Neuron (in vitro differentiated cells): ENCODE results near the gene IQSEC2.

Source experiments
- H2AFZ ChIP-seq: one replicate; pipeline ENCODE4 v1.6.1; 2013; ENCODE audit warnings: low read depth, mild to moderate bottlenecking, inconsistent platforms, low read length, moderate library complexity
- H3K27me3 ChIP-seq: one replicate; pipeline ENCODE4 v1.6.1; 2013; ENCODE audit warnings: low read length; ENCODE audit not compliant: insufficient read depth
- H3K36me3 ChIP-seq: one replicate; pipeline ENCODE4 v1.6.1; 2013; ENCODE audit warnings: low read length; ENCODE audit not compliant: insufficient read depth
- H3K4me1 ChIP-seq: one replicate; pipeline ENCODE4 v1.6.1; 2013; ENCODE audit warnings: low read length; ENCODE audit not compliant: insufficient read depth
- H3K4me3 ChIP-seq: 2 replicates; pipeline ENCODE4 v1.5.1; 2013; ENCODE audit warnings: mild to moderate bottlenecking, low read length, moderate library complexity
- H3K9me3 ChIP-seq: one replicate; pipeline ENCODE4 v1.6.1; 2013; ENCODE audit warnings: low read length

IQSEC2 gene

GRCh38 chrX:53269536-53270107 is 11.8 kb downstream of the IQSEC2 start:
- Histone ChIP-seq H3K4me3 (no peak overlapping the region), H2AFZ (no peak overlapping the region), H3K36me3 (no peaks in the 10 kb centered on the region), H3K9me3 (no peaks in the 10 kb centered on the region), H3K4me1 (peaks cover 4% of the 10 kb centered on the region), H3K27me3 (no peaks in the 10 kb centered on the region)

DNA sequence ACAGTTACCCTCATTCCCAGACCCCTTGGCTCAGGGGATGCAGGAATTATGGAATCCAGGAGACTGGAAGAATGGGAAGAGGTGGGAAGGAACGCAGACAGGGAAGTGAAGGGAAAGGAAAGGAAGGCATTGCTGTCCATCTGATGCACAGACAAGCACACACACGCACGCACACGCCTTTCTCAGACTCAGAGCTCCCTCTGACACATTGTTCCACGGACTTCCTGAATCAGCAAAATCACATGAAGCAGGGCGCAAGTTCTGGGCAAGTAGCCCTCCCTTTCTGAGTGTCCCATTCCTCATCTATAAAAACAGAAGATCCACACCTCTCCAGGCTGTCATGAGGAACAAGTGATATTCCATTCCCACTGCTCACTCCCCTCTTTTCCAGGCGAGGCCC is 13.2 kb downstream of the IQSEC2 start:
- peaks cover 7% of the 10 kb centered on the region for H3K4me1 ChIP-seq
- no peak overlapping the region for H2AFZ ChIP-seq
- no peak overlapping the region for H3K4me3 ChIP-seq

GRCh38 chrX:53266914-53267313 is 14.5 kb downstream of the IQSEC2 start:
- H3K9me3 ChIP-seq, result no peaks in the 10 kb centered on the region
- H2AFZ ChIP-seq, result no peak overlapping the region
- H3K4me1 ChIP-seq, result peaks cover 14% of the 10 kb centered on the region
- H3K4me3 ChIP-seq, result no peak overlapping the region
- no peaks in the 10 kb centered on the region for H3K36me3 ChIP-seq
- no peaks in the 10 kb centered on the region for H3K27me3 ChIP-seq

More for the DNA sequence above, 13.2 kb downstream of the IQSEC2 start:
- H3K27me3 ChIP-seq, result no peaks in the 10 kb centered on the region
- H3K36me3 ChIP-seq, result no peaks in the 10 kb centered on the region
- H3K9me3 ChIP-seq, result no peaks in the 10 kb centered on the region

DNA sequence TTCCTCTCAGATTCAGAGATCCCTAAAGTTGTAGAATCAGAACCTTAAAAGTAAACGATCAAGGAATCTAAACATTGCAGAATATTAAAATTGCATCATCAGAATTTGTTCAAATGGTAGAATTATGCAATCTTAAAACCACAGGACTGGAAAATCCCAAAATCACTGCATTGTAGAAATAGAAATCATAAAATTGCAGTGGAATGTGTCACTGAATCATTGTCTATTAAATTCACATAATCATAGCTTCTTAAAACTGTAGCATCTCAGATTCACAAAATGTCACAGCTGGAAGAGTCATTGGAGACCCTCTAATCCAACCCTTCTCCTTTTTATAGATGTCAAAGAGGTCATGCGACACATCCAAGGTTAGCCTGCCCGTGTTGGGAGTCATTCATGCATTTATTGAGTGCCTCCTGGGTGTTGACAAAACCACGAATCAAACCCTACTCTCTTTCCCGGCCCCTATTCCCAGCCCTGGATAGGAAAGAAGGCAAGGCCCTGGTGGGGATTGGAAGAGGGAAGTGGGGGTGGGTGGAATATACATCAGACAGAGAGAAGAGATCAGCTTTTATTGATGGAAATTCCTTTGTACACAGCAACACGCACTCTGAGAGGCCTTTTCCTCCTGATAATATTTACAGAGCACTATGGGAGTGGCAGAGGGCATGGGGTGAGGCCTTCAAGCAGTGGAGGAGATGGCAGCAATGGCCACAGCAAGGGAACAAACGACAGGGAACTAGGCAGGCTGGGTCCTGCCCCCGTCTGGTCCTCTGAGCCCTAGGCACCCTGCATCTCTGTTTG is 15.4 kb downstream of the IQSEC2 start:
- Histone ChIP-seq H3K4me3 (no peak overlapping the region), H2AFZ (no peak overlapping the region), H3K9me3 (no peaks in the 10 kb centered on the region), H3K36me3 (no peaks in the 10 kb centered on the region), H3K27me3 (no peaks in the 10 kb centered on the region), H3K4me1 (peaks cover 14% of the 10 kb centered on the region)

- H3K9me3 ChIP-seq, result no peaks in the 10 kb centered on the region
- no peak overlapping the region for H2AFZ ChIP-seq
- H3K27me3 ChIP-seq, result no peaks in the 10 kb centered on the region
- H3K36me3 ChIP-seq, result no peaks in the 10 kb centered on the region
- no peak overlapping the region for H3K4me3 ChIP-seq
- H3K4me1 ChIP-seq, result peaks cover 14% of the 10 kb centered on the region
Observed at GRCh38 chrX:53263597-53264094, 17.7 kb downstream of the IQSEC2 start.

DNA sequence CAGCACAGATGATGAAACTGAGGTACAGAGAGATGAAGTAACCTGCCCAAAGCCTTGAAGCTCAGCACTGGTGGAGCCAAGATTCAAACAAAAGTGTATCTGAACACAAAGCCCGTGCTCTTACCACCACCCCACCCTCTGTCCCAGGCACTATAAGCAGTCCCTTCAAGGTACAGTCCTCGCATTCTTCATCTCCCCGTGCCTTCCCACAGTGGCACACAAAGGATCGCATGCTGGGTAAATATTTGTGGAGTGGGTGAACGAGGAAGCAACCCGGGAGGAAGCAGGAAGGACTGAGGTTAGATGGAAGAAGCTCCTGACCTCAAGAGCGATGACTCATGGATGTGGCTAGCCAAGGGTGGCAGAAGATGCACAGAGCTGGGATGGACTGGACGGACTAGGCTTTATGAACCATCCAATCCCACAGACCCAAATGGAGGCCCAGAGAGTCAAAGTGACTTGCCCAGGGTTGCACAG is 18.4 kb downstream of the IQSEC2 start:
- H3K27me3 ChIP-seq, result no peaks in the 10 kb centered on the region
- H3K4me1 ChIP-seq, result peaks cover 14% of the 10 kb centered on the region
- H3K9me3 ChIP-seq, result no peaks in the 10 kb centered on the region
- H3K4me3 ChIP-seq, result no peak overlapping the region
- no peaks in the 10 kb centered on the region for H3K36me3 ChIP-seq
- H2AFZ ChIP-seq, result no peak overlapping the region

DNA sequence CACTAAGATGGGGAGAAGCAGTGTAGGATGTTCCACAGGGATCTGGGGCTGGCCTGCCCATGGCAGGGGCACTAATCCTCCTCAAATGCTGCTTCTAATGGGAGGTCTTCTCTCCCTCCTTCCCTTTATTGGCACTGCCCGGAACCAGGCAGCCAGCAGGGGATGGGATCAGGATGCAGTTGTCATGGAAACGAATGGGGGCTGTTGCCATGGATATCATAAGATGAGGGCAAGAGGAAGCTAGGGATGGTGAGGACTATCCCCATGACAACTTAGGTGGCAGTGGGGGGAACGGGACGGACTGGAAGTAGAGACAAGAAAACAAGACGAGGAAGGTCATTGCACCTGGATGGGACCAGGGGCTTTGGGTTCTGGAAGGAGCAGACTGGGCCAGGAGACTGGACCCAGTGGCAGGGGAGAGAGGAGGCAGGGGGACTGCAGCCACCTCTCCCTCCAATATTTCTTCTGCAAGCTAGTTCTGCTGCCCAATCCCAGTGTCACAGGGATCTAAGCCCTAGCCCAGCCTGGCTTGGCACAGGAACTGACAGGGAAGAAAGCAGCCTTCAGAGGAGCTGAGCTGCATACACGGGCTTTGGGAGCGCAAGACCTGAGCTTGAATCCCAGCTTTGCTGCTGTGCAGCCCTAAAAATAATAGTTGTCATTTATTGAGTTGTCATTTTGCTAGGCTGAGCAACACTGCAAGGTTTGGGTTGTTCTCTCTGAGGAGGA is 19.0 kb downstream of the IQSEC2 start:
- no peaks in the 10 kb centered on the region for H3K9me3 ChIP-seq
- no peak overlapping the region for H2AFZ ChIP-seq
- peaks cover 14% of the 10 kb centered on the region for H3K4me1 ChIP-seq
- H3K36me3 ChIP-seq, result no peaks in the 10 kb centered on the region
- H3K4me3 ChIP-seq, result no peak overlapping the region
- H3K27me3 ChIP-seq, result no peaks in the 10 kb centered on the region

DNA sequence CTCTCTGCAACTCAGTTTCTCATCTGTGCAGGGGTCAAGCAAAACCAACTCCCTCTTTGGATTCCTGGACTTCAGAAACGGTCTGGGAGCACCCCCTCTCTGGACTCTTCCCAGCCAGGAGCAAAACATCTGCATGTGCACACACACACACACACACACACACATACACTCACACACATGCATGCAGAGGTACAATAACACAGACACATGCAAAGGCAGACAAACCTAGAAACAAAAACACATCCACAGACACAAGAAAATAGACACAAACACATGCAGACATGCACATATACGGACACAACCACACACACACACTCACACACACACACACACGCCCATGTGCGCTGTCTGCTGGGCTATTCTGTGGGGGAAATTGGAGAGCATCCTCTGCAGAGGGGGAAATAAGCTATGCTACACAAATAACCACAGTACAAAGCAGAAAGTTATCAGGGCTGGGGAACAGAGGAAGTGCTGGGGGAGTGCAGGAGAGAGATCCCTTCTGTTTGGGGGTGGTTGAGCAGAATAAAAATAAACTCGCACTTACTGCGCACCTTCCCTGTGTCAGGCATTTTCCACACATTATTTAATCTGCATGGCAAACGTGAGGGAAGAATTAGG is 19.9 kb downstream of the IQSEC2 start:
- H3K4me3 ChIP-seq, result no peak overlapping the region
- H2AFZ ChIP-seq, result no peak overlapping the region
- H3K4me1 ChIP-seq, result peaks cover 16% of the 10 kb centered on the region
- H3K36me3 ChIP-seq, result no peaks in the 10 kb centered on the region
- no peaks in the 10 kb centered on the region for H3K27me3 ChIP-seq
- H3K9me3 ChIP-seq, result no peaks in the 10 kb centered on the region

GRCh38 chrX:53260836-53261235 is 20.5 kb downstream of the IQSEC2 start:
- Histone ChIP-seq H3K27me3 (no peaks in the 10 kb centered on the region), H3K9me3 (no peaks in the 10 kb centered on the region), H2AFZ (no peak overlapping the region), H3K4me3 (no peak overlapping the region), H3K4me1 (peaks cover 15% of the 10 kb centered on the region), H3K36me3 (no peaks in the 10 kb centered on the region)

DNA sequence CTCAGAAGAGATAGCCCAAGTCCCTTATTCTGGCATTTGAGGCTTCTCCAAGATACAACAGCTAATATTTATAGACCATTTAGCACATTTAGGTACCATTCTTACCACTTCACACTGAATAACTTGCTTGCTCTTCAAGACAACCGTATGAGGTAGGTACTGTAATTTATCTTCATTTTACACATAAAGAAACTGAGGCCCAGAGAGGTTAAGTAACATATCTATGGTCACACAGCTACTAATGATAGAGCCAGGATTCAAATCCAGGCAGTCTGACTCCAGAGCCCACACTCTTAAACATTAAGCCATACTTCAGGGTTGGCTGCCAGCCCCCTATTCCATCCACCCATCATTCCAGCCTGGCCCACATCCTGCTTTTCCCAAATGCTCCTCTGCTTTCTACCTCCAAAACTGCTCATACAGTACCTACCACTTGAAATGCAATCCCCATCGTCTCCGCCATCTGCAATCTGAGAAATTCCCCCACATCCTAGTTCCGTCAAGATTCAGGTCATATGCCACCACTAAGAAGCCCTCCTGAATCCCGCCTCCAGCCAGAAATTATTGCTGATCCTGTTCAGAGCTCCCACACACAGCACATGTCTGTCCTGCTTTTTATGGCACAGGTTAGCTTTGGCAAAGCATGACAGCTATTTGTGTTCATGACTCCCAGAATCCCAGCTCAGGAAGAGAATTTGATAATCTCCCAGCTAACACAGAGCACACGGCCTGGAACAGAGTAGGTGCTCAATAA is 23.5 kb downstream of the IQSEC2 start:
- no peak overlapping the region for H2AFZ ChIP-seq
- H3K27me3 ChIP-seq, result no peaks in the 10 kb centered on the region
- H3K4me1 ChIP-seq, result peaks cover 9% of the 10 kb centered on the region
- H3K4me3 ChIP-seq, result no peak overlapping the region
- no peaks in the 10 kb centered on the region for H3K36me3 ChIP-seq
- no peaks in the 10 kb centered on the region for H3K9me3 ChIP-seq

- Histone ChIP-seq H3K4me1 (peaks cover 5% of the 10 kb centered on the region), H3K4me3 (no peak overlapping the region), H3K27me3 (no peaks in the 10 kb centered on the region), H2AFZ (no peak overlapping the region), H3K9me3 (no peaks in the 10 kb centered on the region), H3K36me3 (no peaks in the 10 kb centered on the region)
Observed at GRCh38 chrX:53257166-53257565, 24.2 kb downstream of the IQSEC2 start.

DNA sequence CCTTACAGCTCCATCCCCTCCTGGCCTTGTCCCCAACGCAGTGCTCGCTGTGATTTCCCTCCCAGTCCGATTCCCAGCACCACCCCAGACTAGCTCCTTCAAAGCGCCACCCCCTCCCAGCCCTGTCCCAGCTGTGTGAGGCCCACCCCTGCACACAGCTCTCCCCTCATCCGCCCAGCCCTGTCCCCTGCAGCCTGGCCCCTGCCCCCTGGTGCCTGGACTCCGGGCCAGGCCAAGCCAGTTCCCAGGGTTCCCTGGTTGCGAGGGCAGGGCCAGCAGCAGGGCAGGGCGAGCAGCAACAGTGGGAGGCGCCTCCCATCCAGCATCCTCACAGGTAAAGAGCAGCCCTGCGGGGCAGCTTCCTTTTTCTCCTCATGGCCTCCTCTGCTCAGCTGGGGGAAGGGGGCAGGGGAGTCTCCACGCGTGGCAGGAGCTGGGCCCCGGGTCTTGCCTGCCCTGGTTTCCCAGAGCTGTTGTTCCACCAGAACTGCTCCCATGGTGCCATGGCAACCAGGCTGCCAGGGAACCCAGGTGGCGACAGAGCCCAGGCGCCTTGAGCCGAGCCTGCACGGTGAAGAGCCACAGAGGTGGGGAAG is 24.8 kb downstream of the IQSEC2 start:
- Histone ChIP-seq H3K4me1 (peaks cover 5% of the 10 kb centered on the region), H3K4me3 (no peak overlapping the region), H3K27me3 (no peaks in the 10 kb centered on the region), H2AFZ (no peak overlapping the region), H3K9me3 (no peaks in the 10 kb centered on the region), H3K36me3 (no peaks in the 10 kb centered on the region)
